Uterus (tissue), 2 donors: ENCODE results near the gene PEX3.

Experiments used
- CTCF ChIP-seq, 4 experiments: fragments of 200-600 bp in 2 of 4; fragments of 450-650 bp in 2 of 4; sonication (generic) in 2 of 4; IDR thresholded peaks; one replicate each; pipeline ENCODE4 v1.5.1; 2016 to 2019; ENCODE audit warnings: antibody characterized with exemption in 4 of 4, mild to moderate bottlenecking in 2 of 4, moderate library complexity in 1 of 4
- POLR2A ChIP-seq, 2 donors: fragments of 450-650 bp; IDR thresholded peaks; one replicate each; pipeline ENCODE4 v1.6.1; 2016; ENCODE audit warnings: antibody characterized with exemption in 2 of 2, mild to moderate bottlenecking in 1 of 2, moderate library complexity in 1 of 2

DNA sequence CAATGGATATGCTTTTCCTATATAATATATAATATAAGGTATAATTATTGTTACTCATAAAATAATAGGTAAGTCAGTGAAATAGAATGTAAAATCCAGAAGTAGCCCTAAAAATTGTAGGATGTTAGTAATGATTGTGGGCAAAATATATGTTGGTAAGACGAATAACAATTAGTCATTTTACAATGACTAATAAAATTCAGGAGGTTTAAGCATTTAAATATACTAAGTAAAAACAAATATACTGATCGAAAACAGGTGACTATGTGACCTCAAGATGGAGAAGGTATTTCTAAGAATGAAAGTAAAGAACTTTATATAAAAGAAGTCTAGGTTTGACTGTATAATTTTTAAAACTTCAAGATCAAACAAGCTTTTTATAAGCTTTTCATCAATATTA lies 32.0 kb downstream of the PEX3 start:
- TF ChIP-seq CTCF (IDR thresholded peaks at IDR 0.05) (no peak), POLR2A (IDR thresholded peaks at IDR 0.05) (no peak)
